ENCODE data around the gene GNPTG. TPM values are rescaled to one million over a fixed set of nuclear protein-coding genes. Genes with fewer than 3 reads are reported as not detected.
A peak's percentile ranks its signal among the peaks of the same experiment; 100 is the strongest.

The GNPTG gene
- total and polyA plus RNA-seq, 9 of the 15 experiments (the other 6 are each of a cell fraction or from before 2014, with no cell fraction given), result 0.69 to 33.3 (median 13.6) TPM

- no peaks in the 10 kb centered on the region for H3K27me3 ChIP-seq (ENCODE audit: control insufficient read depth in 2 of 2, insufficient read depth in 2 of 2, low read length in 2 of 2)
- no TSS peak for BruUV-seq (replicated peaks)
- 84% methylated on average over 9 of the region's 9 CpGs for WGBS (ENCODE audit: insufficient coverage, low coverage, missing lambda C conversion rate)
- H3K4me2 ChIP-seq (ENCODE audit: insufficient read depth, low read length), result no peak overlapping the region
- in situ Hi-C loops (cut with MboI) (no loop called here), intact Hi-C loops (cut with micrococcal nuclease) (no loop called here)
- H4K20me1 ChIP-seq (replicated peaks; ENCODE audit: control insufficient read depth, insufficient read depth, low read length), result peaks cover 17% of the 10 kb centered on the region
- ChIA-PET POLR2A (interaction anchor here (1.2 to 1.9 kb wide), 2 partner anchors 9 to 13 kb away, joined by 4 to 5 read pairs; partner anchors contain the start of gene UBE2I), CTCF (ENCODE audit: low intra/inter-chr PET ratio) (no interaction called here)
- H3K9me3 ChIP-seq (replicated peaks; ENCODE audit: control insufficient read depth, insufficient read depth, low read depth, low read length), result no peaks in the 10 kb centered on the region
- peaks cover 3% of the 10 kb centered on the region for H3K9me1 ChIP-seq (ENCODE audit: control insufficient read depth, insufficient read depth, low read length)
- H3K4me1 ChIP-seq (replicated peaks in 1 of 2; ENCODE audit: control insufficient read depth in 2 of 2, insufficient read depth in 2 of 2, low read length in 2 of 2), result peaks cover 0 to 17% of the 10 kb centered on the region in 2 experiments; a peak in 1 of 5 replicates
- H3K4me3 ChIP-seq, result no peak overlapping the region
- TF ChIP-seq HDAC6 (IDR thresholded peaks at IDR 0.05; ENCODE audit: low read depth, low read length) (no peak), ZNF780A (CRISPR knock-in tag; IDR thresholded peaks at IDR 0.05) (no peak), CREB5 (CRISPR knock-in tag; IDR thresholded peaks at IDR 0.05) (no peak), ZNF239 (CRISPR knock-in tag; IDR thresholded peaks at IDR 0.05) (no peak), POLR2G (IDR thresholded peaks at IDR 0.05; ENCODE audit: low read depth, low read length) (peak; percentile 4; the same call in 1 of the 2 replicates), KAT8 (IDR thresholded peaks at IDR 0.05; ENCODE audit: low read depth) (no peak), RBM39 (optimal IDR thresholded peaks at IDR 0.05; ENCODE audit: low read depth, low read length) (no peak), FOXK1 (CRISPR knock-in tag; IDR thresholded peaks at IDR 0.05; ENCODE audit: borderline replicate concordance) (no peak), POLR2A (conservative IDR thresholded peaks at IDR 0.05) (0 out of 2 replicates have a peak, but pooled peaks have one; percentile 19), ZBTB33 (CRISPR knock-in tag; IDR thresholded peaks at IDR 0.05) (0 out of 2 replicates have a peak, but pooled peaks have one; percentile 1)
- TF ChIP-seq, protein P1, sequence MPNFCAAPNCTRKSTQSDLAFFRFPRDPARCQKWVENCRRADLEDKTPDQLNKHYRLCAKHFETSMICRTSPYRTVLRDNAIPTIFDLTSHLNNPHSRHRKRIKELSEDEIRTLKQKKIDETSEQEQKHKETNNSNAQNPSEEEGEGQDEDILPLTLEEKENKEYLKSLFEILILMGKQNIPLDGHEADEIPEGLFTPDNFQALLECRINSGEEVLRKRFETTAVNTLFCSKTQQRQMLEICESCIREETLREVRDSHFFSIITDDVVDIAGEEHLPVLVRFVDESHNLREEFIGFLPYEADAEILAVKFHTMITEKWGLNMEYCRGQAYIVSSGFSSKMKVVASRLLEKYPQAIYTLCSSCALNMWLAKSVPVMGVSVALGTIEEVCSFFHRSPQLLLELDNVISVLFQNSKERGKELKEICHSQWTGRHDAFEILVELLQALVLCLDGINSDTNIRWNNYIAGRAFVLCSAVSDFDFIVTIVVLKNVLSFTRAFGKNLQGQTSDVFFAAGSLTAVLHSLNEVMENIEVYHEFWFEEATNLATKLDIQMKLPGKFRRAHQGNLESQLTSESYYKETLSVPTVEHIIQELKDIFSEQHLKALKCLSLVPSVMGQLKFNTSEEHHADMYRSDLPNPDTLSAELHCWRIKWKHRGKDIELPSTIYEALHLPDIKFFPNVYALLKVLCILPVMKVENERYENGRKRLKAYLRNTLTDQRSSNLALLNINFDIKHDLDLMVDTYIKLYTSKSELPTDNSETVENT (CRISPR knock-in tag; IDR thresholded peaks at IDR 0.05), result 0 out of 2 replicates have a peak, but pooled peaks have one; percentile 9
- H2AFZ ChIP-seq (ENCODE audit: low read depth, low read length), result no peak overlapping the region
- FAIRE-seq, result no peak
- DNase-seq (ENCODE audit: extremely low read depth in 1 of 4, low spot score in 3 of 4), result no peak
- H3K36me3 ChIP-seq (ENCODE audit: control insufficient read depth, insufficient read depth, low read length), result peaks cover 92% of the 10 kb centered on the region
- ATAC-seq, result no peak
- peaks cover 30% of the 10 kb centered on the region for H3K79me2 ChIP-seq (ENCODE audit: control insufficient read depth, insufficient read depth, low read length)
- no peak overlapping the region for H3K27ac ChIP-seq (ENCODE audit: extremely low read depth, low read depth, low read length)
- H3K9ac ChIP-seq (ENCODE audit: insufficient read depth in 1 of 2, low read depth in 2 of 2, low read length in 2 of 2), result no peak overlapping the region
Observed at GRCh38 chr16:1318268-1318545, 33.5 kb upstream of the GNPTG start.
